SIG-M5 treated with dmso at 0.1 percent for 504 hours (cell line): ENCODE data around the gene COX8A.

Experiments
- DNase-seq: peaks from one replicate; lab custom pipeline; 2025; ENCODE audit not compliant: unreplicated experiment; lab: John Stamatoyannopoulos, UW

The COX8A gene

GRCh38 chr11:64019106-64020037 lies 45.0 kb downstream of the COX8A start:
- no peak for DNase-seq

- DNase-seq = no peak
Observed at GRCh38 chr11:64020976-64021756, 46.7 kb downstream of the COX8A start.

DNA sequence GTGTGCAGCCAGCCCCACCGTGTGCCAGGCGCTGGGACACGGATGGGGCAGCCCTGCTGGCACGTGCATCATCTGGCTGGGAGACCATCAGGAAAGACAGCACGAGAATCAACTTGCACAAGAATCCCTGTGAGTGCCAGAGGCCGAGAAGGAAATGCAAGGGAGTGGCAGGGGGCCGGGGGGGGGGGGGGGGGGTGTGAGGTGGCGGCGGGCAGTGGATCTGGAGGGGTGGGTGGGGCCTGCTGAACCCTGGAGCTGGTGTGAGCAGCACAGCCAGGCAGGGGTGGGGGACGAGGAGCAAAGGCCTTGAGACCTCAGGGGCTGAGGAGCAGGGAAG lies 47.3 kb downstream of the COX8A start:
- no peak for DNase-seq

DNA sequence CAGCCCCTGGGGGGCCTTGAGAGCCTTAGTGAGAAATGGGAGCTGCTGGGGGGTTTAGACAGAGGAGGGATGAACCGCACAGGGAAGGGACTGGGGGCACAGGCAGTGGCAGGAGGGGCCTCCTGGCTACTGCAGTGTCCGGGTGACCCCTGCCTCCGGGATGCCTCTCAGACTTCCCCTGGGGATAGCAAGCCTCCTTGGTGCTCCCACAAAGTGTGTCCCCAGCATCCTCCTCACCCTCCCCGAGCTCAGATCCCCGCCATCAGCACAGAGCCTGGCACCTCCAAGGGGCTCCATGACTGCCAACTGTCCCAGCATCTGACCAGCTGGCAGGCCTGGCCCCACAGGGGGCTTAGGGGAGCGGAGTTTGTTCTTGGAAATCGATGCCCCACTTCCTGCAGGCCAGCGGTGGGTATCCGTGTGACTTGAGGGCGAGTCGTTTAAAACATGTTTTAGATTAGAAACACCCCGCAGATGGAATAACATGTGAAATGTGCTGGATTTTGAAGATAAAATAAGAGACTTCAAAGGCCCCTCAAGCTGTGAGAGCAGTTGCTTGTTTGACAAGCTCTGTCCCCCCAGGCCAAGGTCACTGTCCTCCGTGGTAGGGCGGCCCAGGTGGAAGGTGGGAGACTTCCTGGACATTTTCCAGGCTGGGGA lies 47.8 kb downstream of the COX8A start:
- DNase-seq = no peak

DNA sequence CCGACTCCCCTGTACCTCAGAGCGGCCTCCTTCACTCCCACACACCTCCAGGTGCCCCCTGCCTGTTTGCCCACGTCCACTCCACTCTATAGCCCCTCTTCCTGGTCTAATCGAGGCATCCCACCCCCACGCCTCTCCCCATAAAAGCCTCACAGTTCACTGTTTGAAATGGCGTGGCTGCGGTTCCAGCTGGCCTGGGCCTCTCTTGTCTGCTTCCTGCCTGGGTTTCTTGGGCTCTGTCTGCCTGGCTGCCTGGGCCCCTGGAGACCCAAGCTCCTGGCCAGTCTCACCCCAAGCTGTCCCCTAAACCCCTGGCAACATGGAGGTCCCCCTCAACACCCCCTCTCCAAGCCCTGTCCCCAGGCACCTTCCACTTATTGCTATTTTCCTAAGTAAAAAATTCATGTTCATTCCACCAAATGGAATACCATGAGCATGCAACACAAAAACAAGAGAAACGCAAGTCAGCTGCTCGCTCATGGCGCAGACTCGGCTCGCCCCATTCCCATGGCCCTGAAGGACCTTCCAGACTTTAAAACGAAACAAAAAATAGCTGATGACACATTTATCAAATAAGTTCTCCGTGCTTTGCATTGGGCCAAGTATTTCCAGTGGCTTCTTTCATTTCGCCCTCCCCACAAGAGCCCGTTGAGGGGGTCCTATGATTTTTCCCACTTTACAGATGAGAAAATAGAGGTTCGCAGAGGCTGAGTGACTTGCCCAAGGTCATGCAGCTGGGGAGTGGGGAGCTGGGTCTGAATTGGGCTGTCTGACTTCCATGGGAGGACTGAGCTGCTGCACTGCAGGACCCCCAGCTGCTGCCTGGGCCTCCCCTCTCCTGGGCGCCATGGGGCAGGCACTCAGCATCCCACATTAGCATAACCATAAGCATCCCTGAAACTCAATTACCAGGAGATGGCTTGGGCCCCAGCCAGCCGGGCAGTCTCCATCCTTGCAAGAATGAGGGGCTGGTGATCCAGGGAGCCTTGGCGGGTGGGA lies 49.6 kb downstream of the COX8A start:
- no peak for DNase-seq

GRCh38 chr11:64025205-64025604 lies 50.8 kb downstream of the COX8A start:
- DNase-seq = no peak
